GM18517 (cell line): Measurements from ENCODE around the gene CRTC3.
"Not testable (repeated sequence)": the region's sequence is repeated elsewhere in the genome, so short reads cannot be mapped to it uniquely, and the experiment has no call there.

Experiments used
- ATAC-seq: cut with Tn5 transposase; IDR thresholded peaks from one replicate; pipeline ENCODE4 v1.9.1; 2021; ENCODE audit warnings: mild to moderate bottlenecking, moderate library complexity; ENCODE audit not compliant: unreplicated experiment

Gene CRTC3

GRCh38 chr15:90667073-90667754 lies 137.5 kb downstream of the CRTC3 start:
- ATAC-seq: no peak

- not testable (repeated sequence) for ATAC-seq
These were observed 138.1 kb downstream of the CRTC3 start for GRCh38 chr15:90667755-90668345.

- not testable (repeated sequence) for ATAC-seq
These were observed 140.9 kb downstream of the CRTC3 start for GRCh38 chr15:90670631-90671030.

DNA sequence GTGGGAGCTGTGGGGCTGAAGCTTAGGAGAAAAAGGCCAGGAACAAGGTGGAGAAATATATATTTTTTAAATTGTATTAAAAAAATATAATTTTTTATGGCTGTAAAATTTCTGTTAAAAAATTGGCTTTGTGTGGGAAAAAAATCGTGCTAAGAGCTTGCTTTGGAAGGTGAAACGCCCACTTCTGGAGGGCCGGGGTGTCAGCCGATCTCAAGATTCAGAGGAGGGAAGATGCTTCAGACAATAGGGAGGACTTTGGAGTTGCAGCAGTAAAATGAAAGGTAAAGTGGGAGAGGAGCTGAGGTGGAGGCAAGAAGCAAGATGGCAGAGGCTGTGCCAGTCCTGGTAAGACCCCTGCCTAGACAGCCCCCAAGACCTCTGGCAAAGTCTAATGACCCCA lies 141.5 kb downstream of the CRTC3 start:
- ATAC-seq: no peak

GRCh38 chr15:90673357-90673756 lies 143.6 kb downstream of the CRTC3 start:
- ATAC-seq: not testable (repeated sequence)

DNA sequence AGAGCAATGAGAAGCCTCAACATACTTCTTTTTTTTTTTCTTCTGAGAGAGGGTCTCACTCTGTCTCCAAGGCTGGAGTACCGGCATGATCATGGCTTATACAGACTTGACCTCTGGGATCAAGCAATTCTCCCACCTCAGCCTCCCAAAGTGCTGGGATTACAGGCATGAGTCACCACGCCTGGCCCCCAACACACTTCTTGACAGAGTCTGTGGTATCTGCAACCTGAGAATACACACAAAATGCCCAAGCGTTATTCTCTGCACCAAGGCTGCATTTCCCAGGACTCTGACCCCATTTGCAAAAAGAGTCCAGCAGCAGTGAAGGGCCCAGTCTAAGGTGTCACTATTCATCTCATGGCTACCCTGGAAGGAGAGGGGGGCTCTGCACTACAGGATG lies 144.8 kb downstream of the CRTC3 start:
- no peak for ATAC-seq

- ATAC-seq: no peak
These were observed 145.7 kb downstream of the CRTC3 start for GRCh38 chr15:90675464-90675863.

- ATAC-seq: no peak
These were observed 148.4 kb downstream of the CRTC3 start for GRCh38 chr15:90677807-90678790.

DNA sequence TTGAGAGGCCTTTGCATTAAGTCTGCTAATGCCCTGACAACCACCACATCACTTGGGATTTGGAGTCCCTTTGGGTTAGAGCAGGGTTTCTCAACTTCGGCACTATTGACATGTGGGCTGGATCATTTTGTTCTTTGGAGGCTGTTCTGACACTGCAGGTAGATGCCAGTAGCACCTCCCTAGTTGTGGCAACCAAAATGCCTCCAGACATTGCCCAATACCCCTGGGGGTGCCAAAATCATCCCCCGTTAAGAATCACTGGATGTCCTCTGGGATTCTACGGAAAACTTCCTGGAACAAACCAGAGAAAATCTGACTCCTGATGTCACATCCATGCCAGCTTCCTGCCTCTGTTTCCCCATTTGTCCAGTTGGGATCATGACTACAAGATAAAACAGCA lies 150.2 kb downstream of the CRTC3 start:
- no peak for ATAC-seq

DNA sequence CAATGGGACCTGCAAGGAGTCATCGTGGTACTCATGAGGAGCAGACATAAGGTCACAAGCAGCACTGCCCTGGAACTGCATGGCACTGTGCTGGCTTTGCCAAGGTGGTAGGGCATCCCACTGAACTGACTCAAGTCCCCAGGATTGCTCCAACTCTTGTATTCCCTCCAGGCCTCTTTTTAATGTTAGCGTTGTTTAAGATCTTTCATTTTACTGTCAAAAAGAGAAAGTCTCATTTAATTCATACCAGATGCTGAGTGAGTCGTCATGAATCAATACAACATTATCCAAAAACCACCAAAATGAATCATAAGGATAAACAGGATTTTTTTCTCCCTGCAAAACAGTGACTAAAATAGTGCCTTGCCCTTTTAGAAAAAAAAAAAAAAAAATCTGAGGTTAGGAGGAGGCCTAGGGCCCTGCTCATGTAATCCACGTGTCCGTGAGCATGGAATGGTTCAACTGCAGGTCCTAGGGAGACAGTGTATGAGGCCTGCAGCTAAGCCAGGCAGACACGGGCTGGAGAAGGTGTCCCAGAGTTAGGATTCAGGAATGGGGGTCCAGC lies 150.7 kb downstream of the CRTC3 start:
- ATAC-seq: no peak

GRCh38 chr15:90681056-90681455 lies 151.3 kb downstream of the CRTC3 start:
- no peak for ATAC-seq

DNA sequence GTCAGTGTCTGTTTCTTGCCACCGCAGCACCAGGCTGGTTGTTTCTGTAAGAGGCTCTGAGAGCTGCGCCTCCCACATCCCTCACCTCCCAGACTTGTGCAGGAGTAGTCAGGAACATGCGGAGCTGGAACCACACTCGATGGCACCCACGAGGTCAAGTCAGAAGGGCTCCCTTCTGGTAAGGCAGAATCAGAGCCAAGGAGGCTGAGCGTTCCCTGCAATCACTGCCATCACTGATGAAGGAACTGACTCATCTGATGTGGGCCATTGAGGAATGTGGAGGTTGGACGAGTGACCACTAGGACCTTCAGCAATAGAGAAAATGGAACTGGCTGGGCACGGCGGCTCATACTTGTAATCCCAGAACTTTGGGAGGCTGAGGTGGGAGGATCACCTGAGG lies 151.8 kb downstream of the CRTC3 start:
- no peak for ATAC-seq

DNA sequence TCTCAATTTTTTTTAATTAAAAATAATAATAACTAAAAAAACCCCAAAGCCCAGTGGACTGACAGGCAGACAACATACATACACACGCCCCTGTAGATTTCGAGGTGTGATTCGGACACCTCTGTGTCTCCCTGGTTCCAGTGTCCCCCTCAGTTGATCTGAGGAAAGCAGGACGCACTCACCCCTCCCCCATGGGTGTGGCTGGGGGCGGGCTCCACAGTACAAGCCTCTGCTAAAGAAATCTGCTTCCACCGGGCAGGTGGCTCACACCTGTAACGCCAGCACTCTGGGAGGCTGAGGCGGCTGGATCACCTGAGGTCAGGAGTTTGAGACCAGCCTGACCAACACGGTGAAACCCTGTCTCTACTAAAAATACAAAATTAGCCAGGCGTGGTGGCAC lies 153.6 kb downstream of the CRTC3 start:
- ATAC-seq: no peak

DNA sequence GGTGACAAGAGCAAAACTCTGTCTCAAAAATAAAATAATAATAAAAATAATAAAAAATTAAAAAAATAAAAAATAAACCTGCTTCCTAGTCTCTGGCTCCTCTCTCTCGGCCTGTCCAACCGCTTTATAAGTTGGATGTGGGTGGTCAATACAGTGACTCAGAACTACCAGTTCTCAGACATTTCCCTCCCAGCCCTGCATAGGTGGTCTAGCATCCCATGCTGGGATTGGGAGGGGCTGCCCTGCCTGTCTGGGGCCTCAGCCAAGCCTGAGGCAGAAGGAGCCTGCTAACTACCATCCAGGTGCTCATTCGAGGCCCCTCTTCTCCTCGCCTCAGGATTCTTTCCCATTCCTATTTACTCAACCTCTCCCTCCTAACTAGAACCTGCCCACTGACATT lies 154.2 kb downstream of the CRTC3 start:
- ATAC-seq: no peak

- no peak for ATAC-seq
These were observed 154.6 kb downstream of the CRTC3 start for GRCh38 chr15:90684281-90684680.

- ATAC-seq: peak; percentile 33
These were observed 156.1 kb downstream of the CRTC3 start for GRCh38 chr15:90685591-90686434.

GRCh38 chr15:90686435-90687218 lies 156.9 kb downstream of the CRTC3 start:
- ATAC-seq: peak; percentile 85

DNA sequence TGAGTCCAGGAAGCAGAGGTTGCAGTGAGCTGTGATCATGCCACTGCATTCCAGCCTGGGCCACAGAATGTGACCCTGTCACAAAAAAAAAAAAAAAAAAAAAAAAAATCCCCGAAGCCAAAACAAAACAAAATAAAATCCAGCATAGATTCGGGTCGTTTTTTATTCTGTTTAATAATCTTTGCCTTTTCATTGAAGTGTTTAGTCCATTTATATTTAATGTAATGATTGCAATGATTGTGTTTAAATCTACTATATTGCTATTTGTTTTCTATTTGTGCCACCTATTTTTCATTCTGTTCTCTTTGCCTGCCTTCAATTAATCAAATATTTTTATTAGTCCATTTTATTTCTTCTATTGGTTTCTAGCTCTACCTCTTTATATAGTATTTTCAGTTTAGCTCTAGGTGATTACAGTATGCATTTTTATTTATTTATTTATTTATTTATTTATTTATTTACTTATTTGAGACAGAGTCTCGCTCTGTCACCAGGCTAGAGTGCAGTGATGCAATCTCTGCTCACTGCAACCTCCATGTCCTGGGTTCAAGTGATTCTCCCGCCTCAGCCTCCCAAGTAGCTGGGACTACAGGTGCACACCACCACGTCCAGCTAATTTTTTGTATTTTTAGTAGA lies 159.7 kb downstream of the CRTC3 start:
- not testable (repeated sequence) for ATAC-seq

- no peak for ATAC-seq
These were observed 160.9 kb downstream of the CRTC3 start for GRCh38 chr15:90690585-90690984.
